A549 (cell line): Measurements from ENCODE around the gene CHD1. TPM values are rescaled to one million over a fixed set of nuclear protein-coding genes. Genes with fewer than 3 reads are reported as not detected.

Source experiments
- ATAC-seq, 2 experiments: fragments of 200-7000 bp in 1 of 2; fragments of >200 bp in 1 of 2; cut with Nextera tagmentation in 1 of 2; cut with Tn5 transposase in 1 of 2; 3 replicates each; pipeline versions ENCODE4 v1.8.0 to v1.9.1; 2018 to 2020; ENCODE audit warnings: mild to moderate bottlenecking in 1 of 2, moderate library complexity in 1 of 2
- CTCF ChIA-PET: fragments of 300-600 bp; sonication (Branson Sonifier 250); formaldehyde crosslinking; extraction: SDS; loops from one replicate; lab custom pipeline; 2021; ENCODE audit warnings: antibody characterized with exemption, inconsistent platforms; lab: Yijun Ruan, JAX
- POLR2A ChIA-PET: fragments of 350-600 bp; formaldehyde crosslinking; extraction: SDS; loops from one replicate; lab custom pipeline; 2021; ENCODE audit warnings: antibody characterized with exemption, inconsistent platforms; lab: Yijun Ruan, JAX
- DNase-seq, 2 experiments: peaks; one replicate each; pipeline versions ENCODE4 v3.0.0 to v3.0.0-alpha.2; 2011 to 2016; ENCODE audit warnings: low read depth in 1 of 2, low spot score in 1 of 2
- FAIRE-seq: peaks from 2 replicates; lab custom pipeline; 2011; peaks lifted over from hg19 to GRCh38; lab: Jason Lieb, UNC
- H3K27ac ChIP-seq, 2 experiments: fragments of >200 bp; sonication (Bioruptor Twin); formaldehyde crosslinking; 3 replicates each; pipeline ENCODE4 v1.5.1; 2016 to 2017
- H3K4me1 ChIP-seq: fragments of >200 bp; sonication (Bioruptor Twin); formaldehyde crosslinking; 3 replicates; pipeline ENCODE4 v1.6.1; 2016
- H3K4me2 ChIP-seq: fragments of >200 bp; sonication (Bioruptor Twin); formaldehyde crosslinking; 3 replicates; pipeline ENCODE4 v1.6.1; 2016
- H3K4me3 ChIP-seq: fragments of >200 bp; sonication (Bioruptor Twin); formaldehyde crosslinking; 3 replicates; pipeline ENCODE4 v1.5.1; 2016
- H3K9me3 ChIP-seq: fragments of >200 bp; sonication (Bioruptor Twin); formaldehyde crosslinking; 3 replicates; pipeline ENCODE4 v1.6.1; 2016
- CBX2 ChIP-seq: fragments of 200-600 bp; sonication (generic); IDR thresholded peaks from 2 replicates; pipeline ENCODE4 v1.6.1; 2016; ENCODE audit warnings: low read depth, mild to moderate bottlenecking, borderline replicate concordance
- E2F6 ChIP-seq: IDR thresholded peaks from 2 replicates; pipeline ENCODE4 v1.6.1; 2012; ENCODE audit warnings: low read depth, borderline replicate concordance
- EHMT2 ChIP-seq: fragments of 200-600 bp; sonication (generic); IDR thresholded peaks from 2 replicates; pipeline ENCODE4 v1.6.1; 2016; ENCODE audit warnings: antibody characterized with exemption, low read depth, mild to moderate bottlenecking, moderate library complexity
- ELK1 ChIP-seq: fragments of 150-350 bp; IDR thresholded peaks from 2 replicates; pipeline ENCODE4 v1.6.1; 2014; ENCODE audit warnings: low read depth, mild to moderate bottlenecking, low read length
- HMGXB4 ChIP-seq: fragments of 250-450 bp; sonication (Bioruptor Pico); IDR thresholded peaks from 2 replicates; pipeline ENCODE4 v1.5.0; 2021; ENCODE audit warnings: mild to moderate bottlenecking, moderate library complexity, borderline replicate concordance
- HOXB5 ChIP-seq: fragments of 250-450 bp; sonication (Bioruptor Pico); IDR thresholded peaks from 2 replicates; pipeline ENCODE4 v1.5.0; 2020; ENCODE audit warnings: mild to moderate bottlenecking, moderate library complexity
- KDM5A ChIP-seq: fragments of 200-600 bp; sonication (generic); IDR thresholded peaks from 2 replicates; pipeline ENCODE4 v1.6.1; 2016; ENCODE audit warnings: antibody characterized with exemption, mild to moderate bottlenecking
- MYC ChIP-seq: IDR thresholded peaks from 2 replicates; pipeline ENCODE4 v1.6.1; 2012; ENCODE audit warnings: mild to moderate bottlenecking, inconsistent platforms, low read length, improper control_type of control experiment, borderline replicate concordance
- PHF8 ChIP-seq: fragments of 200-600 bp; sonication (generic); IDR thresholded peaks from 2 replicates; pipeline ENCODE4 v1.6.1; 2016; ENCODE audit warnings: low read depth, mild to moderate bottlenecking, antibody characterized with exemption, moderate library complexity, borderline replicate concordance
- POLR2AphosphoS2 ChIP-seq: conservative IDR thresholded peaks from 2 replicates; pipeline ENCODE4 v1.6.1; 2012; ENCODE audit warnings: low read length, improper control_type of control experiment, inconsistent platforms
- RNF2 ChIP-seq: fragments of 200-600 bp; sonication (generic); IDR thresholded peaks from 2 replicates; pipeline ENCODE4 v1.6.1; 2016; ENCODE audit warnings: low read depth, mild to moderate bottlenecking, antibody characterized with exemption, moderate library complexity, borderline replicate concordance
- ZSCAN20 ChIP-seq: fragments of 250-450 bp; sonication (Bioruptor Pico); IDR thresholded peaks from 2 replicates; pipeline ENCODE4 v1.8.0; 2022; ENCODE audit warnings: mild to moderate bottlenecking, moderate library complexity
- WGBS: methylation state at CpG from one replicate; pipeline ENCODE4 v1.1.6; 2017; ENCODE audit errors: missing lambda C conversion rate; 5-methylcytosine and 5-hydroxymethylcytosine counted together
- polyA plus RNA-seq, 4 experiments: library from polyadenylated mRNA; depleted of rRNA in 3 of 4; stranded (reverse); fragments of >200 nt; fragmentation: RNase III in 1 of 4; extraction: RNeasy Plus Mini Kit Qiagen cat#74134 plus additional on column Dnase treatment in 1 of 4; gene quantifications; 2 replicates in 3 of 4; 3 replicates in 1 of 4; pipeline ENCODE4 v1.2.3, GENCODE V29; 2011 to 2017
- TF ChIP-seq, protein P1 (sequence below): fragments of 200-600 bp; sonication (generic); IDR thresholded peaks from 2 replicates; pipeline ENCODE4 v1.6.1; 2016; ENCODE audit warnings: antibody characterized with exemption, mild to moderate bottlenecking, moderate library complexity
- TF ChIP-seq, protein P2 (sequence below): fragments of >200 bp; sonication (Bioruptor Twin); formaldehyde crosslinking; IDR thresholded peaks from 3 replicates; pipeline ENCODE4 v1.5.1; 2016

CHD1 gene
- polyA plus RNA-seq, 2 of the 4 experiments (the other 2 are of a cell fraction): 25.9 to 53.9 TPM

DNA sequence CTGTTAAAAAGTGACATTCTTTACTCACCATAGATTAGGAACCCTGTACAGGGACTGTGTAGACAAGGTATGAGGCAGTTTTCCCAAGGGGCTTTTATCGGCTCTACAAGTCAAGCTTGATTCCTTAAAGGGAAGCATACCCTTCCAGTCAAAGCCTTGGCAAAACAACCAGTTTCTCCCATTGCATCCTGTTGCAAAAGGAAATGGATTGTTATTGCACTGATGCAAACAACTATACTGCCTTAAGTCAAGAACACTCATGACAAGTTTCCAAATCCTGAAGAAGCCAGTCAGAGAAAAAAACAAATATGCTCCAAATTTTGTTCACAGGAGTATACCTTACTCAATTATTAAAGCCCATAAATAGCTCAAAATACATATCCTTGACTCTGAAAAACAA is 87.9 kb downstream of the CHD1 start:
- DNase-seq: no peak
- POLR2A ChIA-PET: no interaction called here
- H3K9me3 ChIP-seq: no peaks in the 10 kb centered on the region
- no peaks in the 10 kb centered on the region for H3K4me1 ChIP-seq
- 100% methylated on average over 1 of the region's 1 CpG for WGBS
- H3K27ac ChIP-seq: no peak overlapping the region
- FAIRE-seq: no peak
- TF ChIP-seq HOXB5 (no peak), PHF8 (no peak), HMGXB4 (no peak), MYC (no peak), RNF2 (no peak), KDM5A (no peak), POLR2AphosphoS2 (no peak), ZSCAN20 (CRISPR knock-in tag) (no peak), E2F6 (no peak), ELK1 (no peak), EHMT2 (no peak), CBX2 (no peak)
- TF ChIP-seq, protein P1, sequence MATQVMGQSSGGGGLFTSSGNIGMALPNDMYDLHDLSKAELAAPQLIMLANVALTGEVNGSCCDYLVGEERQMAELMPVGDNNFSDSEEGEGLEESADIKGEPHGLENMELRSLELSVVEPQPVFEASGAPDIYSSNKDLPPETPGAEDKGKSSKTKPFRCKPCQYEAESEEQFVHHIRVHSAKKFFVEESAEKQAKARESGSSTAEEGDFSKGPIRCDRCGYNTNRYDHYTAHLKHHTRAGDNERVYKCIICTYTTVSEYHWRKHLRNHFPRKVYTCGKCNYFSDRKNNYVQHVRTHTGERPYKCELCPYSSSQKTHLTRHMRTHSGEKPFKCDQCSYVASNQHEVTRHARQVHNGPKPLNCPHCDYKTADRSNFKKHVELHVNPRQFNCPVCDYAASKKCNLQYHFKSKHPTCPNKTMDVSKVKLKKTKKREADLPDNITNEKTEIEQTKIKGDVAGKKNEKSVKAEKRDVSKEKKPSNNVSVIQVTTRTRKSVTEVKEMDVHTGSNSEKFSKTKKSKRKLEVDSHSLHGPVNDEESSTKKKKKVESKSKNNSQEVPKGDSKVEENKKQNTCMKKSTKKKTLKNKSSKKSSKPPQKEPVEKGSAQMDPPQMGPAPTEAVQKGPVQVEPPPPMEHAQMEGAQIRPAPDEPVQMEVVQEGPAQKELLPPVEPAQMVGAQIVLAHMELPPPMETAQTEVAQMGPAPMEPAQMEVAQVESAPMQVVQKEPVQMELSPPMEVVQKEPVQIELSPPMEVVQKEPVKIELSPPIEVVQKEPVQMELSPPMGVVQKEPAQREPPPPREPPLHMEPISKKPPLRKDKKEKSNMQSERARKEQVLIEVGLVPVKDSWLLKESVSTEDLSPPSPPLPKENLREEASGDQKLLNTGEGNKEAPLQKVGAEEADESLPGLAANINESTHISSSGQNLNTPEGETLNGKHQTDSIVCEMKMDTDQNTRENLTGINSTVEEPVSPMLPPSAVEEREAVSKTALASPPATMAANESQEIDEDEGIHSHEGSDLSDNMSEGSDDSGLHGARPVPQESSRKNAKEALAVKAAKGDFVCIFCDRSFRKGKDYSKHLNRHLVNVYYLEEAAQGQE: no peak
- TF ChIP-seq, protein P2, sequence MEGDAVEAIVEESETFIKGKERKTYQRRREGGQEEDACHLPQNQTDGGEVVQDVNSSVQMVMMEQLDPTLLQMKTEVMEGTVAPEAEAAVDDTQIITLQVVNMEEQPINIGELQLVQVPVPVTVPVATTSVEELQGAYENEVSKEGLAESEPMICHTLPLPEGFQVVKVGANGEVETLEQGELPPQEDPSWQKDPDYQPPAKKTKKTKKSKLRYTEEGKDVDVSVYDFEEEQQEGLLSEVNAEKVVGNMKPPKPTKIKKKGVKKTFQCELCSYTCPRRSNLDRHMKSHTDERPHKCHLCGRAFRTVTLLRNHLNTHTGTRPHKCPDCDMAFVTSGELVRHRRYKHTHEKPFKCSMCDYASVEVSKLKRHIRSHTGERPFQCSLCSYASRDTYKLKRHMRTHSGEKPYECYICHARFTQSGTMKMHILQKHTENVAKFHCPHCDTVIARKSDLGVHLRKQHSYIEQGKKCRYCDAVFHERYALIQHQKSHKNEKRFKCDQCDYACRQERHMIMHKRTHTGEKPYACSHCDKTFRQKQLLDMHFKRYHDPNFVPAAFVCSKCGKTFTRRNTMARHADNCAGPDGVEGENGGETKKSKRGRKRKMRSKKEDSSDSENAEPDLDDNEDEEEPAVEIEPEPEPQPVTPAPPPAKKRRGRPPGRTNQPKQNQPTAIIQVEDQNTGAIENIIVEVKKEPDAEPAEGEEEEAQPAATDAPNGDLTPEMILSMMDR: no peak
- ATAC-seq: no peak
- CTCF ChIA-PET: interaction anchor here (0.6 to 1.5 kb wide), 4 partner anchors 12 to 1430 kb away, joined by 3 to 6 read pairs (median 3); no protein-coding TSS in a partner anchor
- H3K4me2 ChIP-seq: no peak overlapping the region
- no peak overlapping the region for H3K4me3 ChIP-seq
